ENCODE measurements around the gene BEND3. TPM values are rescaled to one million over a fixed set of nuclear protein-coding genes. Genes with fewer than 3 reads are reported as not detected.

BEND3 gene
- polyA plus RNA-seq, 2 of the 4 experiments (the other 2 are of a cell fraction): 2.2 to 2.3 TPM

DNA sequence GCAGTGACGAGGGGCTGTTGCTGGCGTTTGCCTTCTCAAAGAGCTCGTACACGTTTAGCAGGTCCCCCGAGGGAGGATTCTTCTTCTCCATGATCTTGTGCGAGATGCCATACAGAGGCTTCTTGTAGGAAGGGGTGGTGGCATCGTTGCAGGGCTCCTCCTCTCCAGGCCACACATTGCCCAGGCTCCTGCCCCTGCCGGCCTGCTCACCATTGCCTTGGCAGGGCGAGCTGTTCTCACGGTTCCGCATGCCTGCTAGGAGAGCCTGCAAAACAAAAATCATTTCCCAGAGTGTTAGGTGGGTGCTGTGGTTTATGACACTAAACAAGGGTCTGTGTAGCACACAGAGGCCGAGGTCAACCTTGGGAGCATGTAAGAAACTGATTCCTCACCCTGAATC is 44.6 kb downstream of the BEND3 start (continued):
- no peak for TF ChIP-seq TFCP2L1 (CRISPR knock-in tag; IDR thresholded peaks at IDR 0.05)

DNA sequence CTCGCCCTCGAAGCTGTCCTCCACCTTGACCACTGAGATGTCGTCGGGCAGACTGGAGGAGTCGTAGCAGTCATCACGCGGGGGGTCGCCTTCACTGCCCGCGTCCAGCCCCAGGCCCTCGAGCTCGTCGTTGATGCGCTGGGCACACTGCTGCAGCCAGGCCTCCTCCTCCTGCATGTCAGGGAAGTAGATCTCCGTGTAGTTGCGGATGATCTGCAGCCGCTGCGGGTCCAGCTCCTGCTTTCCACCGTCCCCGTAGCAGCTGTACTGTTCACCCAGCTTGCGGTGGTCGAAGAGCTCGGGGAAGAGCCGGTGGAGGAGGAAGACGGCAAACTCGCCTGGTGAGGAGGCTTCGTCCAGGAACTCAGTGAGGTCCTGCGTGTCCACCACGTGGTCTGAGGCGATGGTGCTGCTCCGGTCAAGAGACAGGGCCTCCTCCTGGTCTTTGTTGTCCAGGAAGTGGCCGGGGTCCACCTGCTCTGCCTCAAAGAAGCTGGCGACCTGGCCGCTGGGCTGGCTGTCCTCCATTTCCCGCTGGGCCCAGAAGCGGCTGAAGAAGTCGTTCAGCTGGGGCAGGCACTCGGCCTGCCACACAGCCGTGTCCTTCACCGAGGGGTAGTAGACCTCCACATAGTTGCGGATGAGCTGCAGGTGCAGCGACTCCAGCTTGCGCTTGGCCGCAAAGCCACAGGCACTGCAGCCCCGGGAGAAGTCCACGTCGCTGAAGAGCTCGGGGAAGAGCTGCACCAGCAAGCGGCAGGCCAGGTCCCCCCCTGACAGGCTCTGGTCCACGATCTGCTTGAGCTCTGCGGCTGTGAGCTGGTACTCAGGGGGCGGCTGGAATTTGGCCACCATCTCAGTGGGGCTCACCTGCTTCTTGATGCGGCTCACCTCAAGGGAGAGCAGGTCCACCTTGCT is 45.4 kb downstream of the BEND3 start:
- Histone ChIP-seq H3K4me1 (no peaks in the 10 kb centered on the region), H3K4me3 (no peak overlapping the region), H3K4me2 (no peak overlapping the region), H3K9me3 (no peaks in the 10 kb centered on the region), H3K27ac (no peak overlapping the region)
- FAIRE-seq: no peak
- no peak for DNase-seq (ENCODE audit: low read depth in 1 of 2, low spot score in 1 of 2)
- ChIA-PET POLR2A (no interaction called here), CTCF (no interaction called here)
- 89% methylated on average over 24 of the region's 53 CpGs for WGBS (ENCODE audit: missing lambda C conversion rate)
- TF ChIP-seq SMC3 (IDR thresholded peaks at IDR 0.05) (no peak), KDM5A (IDR thresholded peaks at IDR 0.05) (no peak)
- TF ChIP-seq, protein P1, sequence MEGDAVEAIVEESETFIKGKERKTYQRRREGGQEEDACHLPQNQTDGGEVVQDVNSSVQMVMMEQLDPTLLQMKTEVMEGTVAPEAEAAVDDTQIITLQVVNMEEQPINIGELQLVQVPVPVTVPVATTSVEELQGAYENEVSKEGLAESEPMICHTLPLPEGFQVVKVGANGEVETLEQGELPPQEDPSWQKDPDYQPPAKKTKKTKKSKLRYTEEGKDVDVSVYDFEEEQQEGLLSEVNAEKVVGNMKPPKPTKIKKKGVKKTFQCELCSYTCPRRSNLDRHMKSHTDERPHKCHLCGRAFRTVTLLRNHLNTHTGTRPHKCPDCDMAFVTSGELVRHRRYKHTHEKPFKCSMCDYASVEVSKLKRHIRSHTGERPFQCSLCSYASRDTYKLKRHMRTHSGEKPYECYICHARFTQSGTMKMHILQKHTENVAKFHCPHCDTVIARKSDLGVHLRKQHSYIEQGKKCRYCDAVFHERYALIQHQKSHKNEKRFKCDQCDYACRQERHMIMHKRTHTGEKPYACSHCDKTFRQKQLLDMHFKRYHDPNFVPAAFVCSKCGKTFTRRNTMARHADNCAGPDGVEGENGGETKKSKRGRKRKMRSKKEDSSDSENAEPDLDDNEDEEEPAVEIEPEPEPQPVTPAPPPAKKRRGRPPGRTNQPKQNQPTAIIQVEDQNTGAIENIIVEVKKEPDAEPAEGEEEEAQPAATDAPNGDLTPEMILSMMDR (IDR thresholded peaks at IDR 0.05): no peak
- no peak for ATAC-seq

DNA sequence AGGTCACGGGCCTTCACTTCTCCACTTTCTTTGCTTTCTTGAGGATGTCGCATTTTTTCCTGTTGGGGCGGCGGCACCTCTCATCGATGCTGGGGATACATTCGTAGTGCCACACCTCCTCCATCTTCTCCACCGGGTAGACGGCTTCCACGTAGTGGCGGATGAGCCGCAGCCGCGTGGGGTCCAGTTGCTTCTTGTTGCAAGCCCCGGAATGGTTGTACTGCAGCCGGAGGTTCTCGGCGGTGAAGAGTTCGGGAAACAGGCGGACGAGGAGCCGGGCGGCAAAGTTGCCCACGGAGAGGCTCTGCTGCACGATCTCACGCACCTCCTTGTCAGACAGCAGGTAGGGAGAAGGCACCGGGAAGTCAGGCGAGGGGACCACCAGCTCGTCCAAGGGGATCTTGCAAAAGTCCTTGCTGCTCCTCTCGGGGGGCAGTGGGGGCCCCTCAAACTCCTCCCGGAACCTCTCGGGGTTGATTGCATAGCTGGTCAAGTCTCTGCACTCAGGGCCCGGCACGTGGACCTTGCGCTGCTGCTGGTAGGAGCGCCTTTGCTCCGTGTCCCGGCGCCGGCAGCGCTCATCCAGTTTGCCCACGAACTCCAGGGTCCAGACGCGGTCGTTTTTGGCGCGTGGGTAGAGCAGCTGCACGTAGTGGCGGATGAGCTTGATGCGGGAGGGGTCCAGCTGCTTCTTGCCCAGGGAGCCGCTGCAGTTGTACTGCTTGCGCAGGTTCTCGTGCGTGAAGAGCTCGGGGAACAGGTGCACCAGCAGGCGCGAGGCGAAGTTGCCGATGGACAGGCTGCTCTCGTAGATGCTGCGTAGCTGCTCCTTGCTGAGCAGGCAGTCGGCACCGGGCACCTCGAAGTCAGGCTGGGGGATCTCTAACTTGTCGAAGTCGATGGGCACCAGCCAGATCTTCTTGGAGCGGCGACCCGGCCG is 46.4 kb downstream of the BEND3 start:
- Histone ChIP-seq H3K4me1 (no peaks in the 10 kb centered on the region), H3K27ac (no peak overlapping the region), H3K4me3 (no peak overlapping the region), H3K4me2 (no peak overlapping the region), H3K9me3 (no peaks in the 10 kb centered on the region)
- CTCF ChIA-PET: no interaction called here
- POLR2A ChIA-PET: no interaction called here
- no peak for ATAC-seq
- 95% methylated on average over 52 of the region's 69 CpGs for WGBS (ENCODE audit: missing lambda C conversion rate)
- TF ChIP-seq RNF2 (IDR thresholded peaks at IDR 0.05; ENCODE audit: borderline replicate concordance, low read depth): no peak
- no peak for TF ChIP-seq CBX8 (IDR thresholded peaks at IDR 0.05)
- TF ChIP-seq FOSB (CRISPR knock-in tag; IDR thresholded peaks at IDR 0.05): no peak
- TF ChIP-seq, protein P2, sequence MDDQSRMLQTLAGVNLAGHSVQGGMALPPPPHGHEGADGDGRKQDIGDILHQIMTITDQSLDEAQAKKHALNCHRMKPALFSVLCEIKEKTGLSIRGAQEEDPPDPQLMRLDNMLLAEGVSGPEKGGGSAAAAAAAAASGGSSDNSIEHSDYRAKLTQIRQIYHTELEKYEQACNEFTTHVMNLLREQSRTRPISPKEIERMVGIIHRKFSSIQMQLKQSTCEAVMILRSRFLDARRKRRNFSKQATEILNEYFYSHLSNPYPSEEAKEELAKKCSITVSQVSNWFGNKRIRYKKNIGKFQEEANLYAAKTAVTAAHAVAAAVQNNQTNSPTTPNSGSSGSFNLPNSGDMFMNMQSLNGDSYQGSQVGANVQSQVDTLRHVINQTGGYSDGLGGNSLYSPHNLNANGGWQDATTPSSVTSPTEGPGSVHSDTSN (IDR thresholded peaks at IDR 0.05): no peak
- TF ChIP-seq, protein P3, sequence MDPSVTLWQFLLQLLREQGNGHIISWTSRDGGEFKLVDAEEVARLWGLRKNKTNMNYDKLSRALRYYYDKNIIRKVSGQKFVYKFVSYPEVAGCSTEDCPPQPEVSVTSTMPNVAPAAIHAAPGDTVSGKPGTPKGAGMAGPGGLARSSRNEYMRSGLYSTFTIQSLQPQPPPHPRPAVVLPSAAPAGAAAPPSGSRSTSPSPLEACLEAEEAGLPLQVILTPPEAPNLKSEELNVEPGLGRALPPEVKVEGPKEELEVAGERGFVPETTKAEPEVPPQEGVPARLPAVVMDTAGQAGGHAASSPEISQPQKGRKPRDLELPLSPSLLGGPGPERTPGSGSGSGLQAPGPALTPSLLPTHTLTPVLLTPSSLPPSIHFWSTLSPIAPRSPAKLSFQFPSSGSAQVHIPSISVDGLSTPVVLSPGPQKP (IDR thresholded peaks at IDR 0.05; ENCODE audit: low read depth, low read length): no peak
- TF ChIP-seq ZNF302 (CRISPR knock-in tag; IDR thresholded peaks at IDR 0.05): no peak
- TF ChIP-seq JUN (IDR thresholded peaks at IDR 0.05): no peak
- TF ChIP-seq, protein P4, sequence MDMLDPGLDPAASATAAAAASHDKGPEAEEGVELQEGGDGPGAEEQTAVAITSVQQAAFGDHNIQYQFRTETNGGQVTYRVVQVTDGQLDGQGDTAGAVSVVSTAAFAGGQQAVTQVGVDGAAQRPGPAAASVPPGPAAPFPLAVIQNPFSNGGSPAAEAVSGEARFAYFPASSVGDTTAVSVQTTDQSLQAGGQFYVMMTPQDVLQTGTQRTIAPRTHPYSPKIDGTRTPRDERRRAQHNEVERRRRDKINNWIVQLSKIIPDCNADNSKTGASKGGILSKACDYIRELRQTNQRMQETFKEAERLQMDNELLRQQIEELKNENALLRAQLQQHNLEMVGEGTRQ (IDR thresholded peaks at IDR 0.05): no peak
- DNase-seq (ENCODE audit: low read depth in 1 of 2, low spot score in 1 of 2): no peak
- FAIRE-seq: no peak
